ENCODE measurements around the gene NT5DC4. TPM values are rescaled to one million over a fixed set of nuclear protein-coding genes. Genes with fewer than 3 reads are reported as not detected.

Gene NT5DC4
- total RNA-seq, 1 donor from 2014 or later, result not detected

DNA sequence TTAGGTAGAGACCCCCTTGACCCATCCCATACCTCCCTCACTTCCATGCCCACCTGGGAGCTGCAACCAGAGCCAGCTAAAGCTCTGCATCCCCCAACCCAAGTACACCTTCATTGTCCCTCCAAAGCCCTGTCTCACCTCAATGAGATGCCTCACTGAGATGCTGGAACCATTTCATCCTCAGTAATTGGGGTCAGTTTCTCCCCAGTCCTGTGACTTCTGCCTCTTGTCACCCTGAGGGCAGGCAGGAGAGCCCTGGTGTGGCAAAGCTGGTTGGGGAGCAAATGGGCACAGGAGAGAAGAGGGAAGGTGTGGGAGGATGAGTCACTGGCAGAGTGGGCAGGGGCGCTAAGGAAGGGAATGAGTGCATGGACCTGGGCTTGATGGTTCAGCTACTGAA is 27.9 kb upstream of the NT5DC4 start:
- no peak overlapping the region for H3K4me3 Mint-ChIP-seq
- H3K9ac ChIP-seq, result no peak overlapping the region
- no peaks in the 10 kb centered on the region for H3K27me3 ChIP-seq
- no peaks in the 10 kb centered on the region for H3K36me3 ChIP-seq
- H3K27ac Mint-ChIP-seq, result no peak overlapping the region
- no peak overlapping the region for H3K4me3 ChIP-seq
- TF ChIP-seq EZH2 (IDR thresholded peaks at IDR 0.05), result no peak
- TF ChIP-seq, protein P1, sequence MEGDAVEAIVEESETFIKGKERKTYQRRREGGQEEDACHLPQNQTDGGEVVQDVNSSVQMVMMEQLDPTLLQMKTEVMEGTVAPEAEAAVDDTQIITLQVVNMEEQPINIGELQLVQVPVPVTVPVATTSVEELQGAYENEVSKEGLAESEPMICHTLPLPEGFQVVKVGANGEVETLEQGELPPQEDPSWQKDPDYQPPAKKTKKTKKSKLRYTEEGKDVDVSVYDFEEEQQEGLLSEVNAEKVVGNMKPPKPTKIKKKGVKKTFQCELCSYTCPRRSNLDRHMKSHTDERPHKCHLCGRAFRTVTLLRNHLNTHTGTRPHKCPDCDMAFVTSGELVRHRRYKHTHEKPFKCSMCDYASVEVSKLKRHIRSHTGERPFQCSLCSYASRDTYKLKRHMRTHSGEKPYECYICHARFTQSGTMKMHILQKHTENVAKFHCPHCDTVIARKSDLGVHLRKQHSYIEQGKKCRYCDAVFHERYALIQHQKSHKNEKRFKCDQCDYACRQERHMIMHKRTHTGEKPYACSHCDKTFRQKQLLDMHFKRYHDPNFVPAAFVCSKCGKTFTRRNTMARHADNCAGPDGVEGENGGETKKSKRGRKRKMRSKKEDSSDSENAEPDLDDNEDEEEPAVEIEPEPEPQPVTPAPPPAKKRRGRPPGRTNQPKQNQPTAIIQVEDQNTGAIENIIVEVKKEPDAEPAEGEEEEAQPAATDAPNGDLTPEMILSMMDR (IDR thresholded peaks at IDR 0.05), result no peak
- TF ChIP-seq EZH2phosphoT487 (IDR thresholded peaks at IDR 0.05), result no peak
- H3K9me3 Mint-ChIP-seq, result no peaks in the 10 kb centered on the region
- H3K9me3 ChIP-seq (ENCODE audit: low read depth), result no peaks in the 10 kb centered on the region
- peaks cover 11% of the 10 kb centered on the region for H3K4me1 Mint-ChIP-seq
- no peak for DNase-seq (ENCODE audit: low spot score)
- H2AFZ ChIP-seq (replicated peaks), result no peak overlapping the region
- H4K20me1 ChIP-seq (ENCODE audit: low read depth), result no peaks in the 10 kb centered on the region
- H3F3A ChIP-seq (ENCODE audit: low read depth), result no peaks in the 10 kb centered on the region
- H3K4me2 ChIP-seq, result no peak overlapping the region
- H3K27ac ChIP-seq, result no peak overlapping the region
- no peaks in the 10 kb centered on the region for H3K36me3 Mint-ChIP-seq
- no peaks in the 10 kb centered on the region for H3K4me1 ChIP-seq
- no peaks in the 10 kb centered on the region for H3K27me3 Mint-ChIP-seq (ENCODE audit: insufficient read depth, low read depth)
- H3K79me2 ChIP-seq (ENCODE audit: low read depth), result no peaks in the 10 kb centered on the region

DNA sequence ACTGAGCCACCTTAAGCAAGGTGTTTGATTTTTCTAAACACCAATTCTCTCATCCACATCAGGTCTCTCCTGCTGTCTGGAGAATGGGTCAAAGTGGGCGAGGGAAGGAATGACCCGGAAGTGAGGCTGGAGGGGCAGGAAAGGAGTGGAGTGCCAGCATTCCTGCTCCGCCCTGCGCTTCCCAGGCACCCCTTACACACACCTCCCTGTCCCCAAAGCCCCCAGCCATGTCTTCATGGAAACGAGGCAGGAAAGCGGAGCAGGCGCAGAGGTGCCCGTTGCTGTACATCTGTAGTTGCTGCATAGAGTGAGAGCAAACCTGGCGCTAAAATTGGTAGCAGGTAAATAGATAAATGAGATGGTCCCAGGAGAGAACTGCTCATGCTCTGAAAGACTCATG is 27.2 kb upstream of the NT5DC4 start:
- no peaks in the 10 kb centered on the region for H3K9me3 Mint-ChIP-seq
- no peak overlapping the region for H3K27ac Mint-ChIP-seq
- Histone ChIP-seq H3K36me3 (no peaks in the 10 kb centered on the region), H3K27ac (no peak overlapping the region), H3F3A (ENCODE audit: low read depth) (no peaks in the 10 kb centered on the region), H3K4me2 (no peak overlapping the region), H3K9me3 (ENCODE audit: low read depth) (no peaks in the 10 kb centered on the region), H3K79me2 (ENCODE audit: low read depth) (no peaks in the 10 kb centered on the region), H4K20me1 (ENCODE audit: low read depth) (no peaks in the 10 kb centered on the region), H3K4me1 (no peaks in the 10 kb centered on the region), H3K9ac (no peak overlapping the region), H2AFZ (replicated peaks) (no peak overlapping the region), H3K27me3 (no peaks in the 10 kb centered on the region), H3K4me3 (no peak overlapping the region)
- no peak for TF ChIP-seq EZH2 (IDR thresholded peaks at IDR 0.05)
- TF ChIP-seq EZH2phosphoT487 (IDR thresholded peaks at IDR 0.05), result no peak
- TF ChIP-seq, protein P1 (IDR thresholded peaks at IDR 0.05), result no peak
- peaks cover 11% of the 10 kb centered on the region for H3K4me1 Mint-ChIP-seq
- no peaks in the 10 kb centered on the region for H3K36me3 Mint-ChIP-seq
- no peak for DNase-seq (ENCODE audit: low spot score)
- H3K4me3 Mint-ChIP-seq, result no peak overlapping the region
- H3K27me3 Mint-ChIP-seq (ENCODE audit: insufficient read depth, low read depth), result no peaks in the 10 kb centered on the region

DNA sequence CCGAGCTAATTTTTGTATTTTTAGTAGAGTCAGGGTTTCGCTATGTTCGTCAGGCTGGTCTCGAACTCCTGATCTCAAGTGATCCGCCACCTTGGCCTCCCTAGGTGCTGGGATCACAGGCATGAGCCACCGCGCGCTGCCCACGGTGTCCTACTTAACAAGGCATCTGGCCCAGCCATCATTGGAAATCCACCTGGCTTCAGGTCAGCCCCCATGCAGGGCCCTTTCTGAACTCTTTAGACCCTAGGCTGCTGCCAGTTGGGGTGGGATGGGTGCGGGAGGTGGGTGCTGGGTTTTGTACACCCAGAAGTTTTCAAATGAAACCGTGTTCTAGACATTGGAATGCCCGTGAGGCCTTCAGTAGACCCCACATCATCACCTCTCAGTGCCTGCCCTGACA is 26.6 kb upstream of the NT5DC4 start:
- Mint-ChIP-seq H3K27ac (no peak overlapping the region), H3K27me3 (ENCODE audit: insufficient read depth, low read depth) (no peaks in the 10 kb centered on the region), H3K4me3 (no peak overlapping the region), H3K36me3 (no peaks in the 10 kb centered on the region), H3K4me1 (peaks cover 11% of the 10 kb centered on the region), H3K9me3 (no peaks in the 10 kb centered on the region)
- TF ChIP-seq EZH2phosphoT487 (IDR thresholded peaks at IDR 0.05) (no peak), EZH2 (IDR thresholded peaks at IDR 0.05) (no peak)
- TF ChIP-seq, protein P1 (IDR thresholded peaks at IDR 0.05), result no peak
- H3K27ac ChIP-seq, result no peak overlapping the region
- H3K79me2 ChIP-seq (ENCODE audit: low read depth), result no peaks in the 10 kb centered on the region
- no peak overlapping the region for H2AFZ ChIP-seq (replicated peaks)
- no peak overlapping the region for H3K4me3 ChIP-seq
- no peaks in the 10 kb centered on the region for H3K27me3 ChIP-seq
- no peak overlapping the region for H3K4me2 ChIP-seq
- H3K9ac ChIP-seq, result no peak overlapping the region
- DNase-seq (ENCODE audit: low spot score), result no peak
- no peaks in the 10 kb centered on the region for H3K36me3 ChIP-seq
- H4K20me1 ChIP-seq (ENCODE audit: low read depth), result no peaks in the 10 kb centered on the region
- H3F3A ChIP-seq (ENCODE audit: low read depth), result no peaks in the 10 kb centered on the region
- no peaks in the 10 kb centered on the region for H3K4me1 ChIP-seq
- no peaks in the 10 kb centered on the region for H3K9me3 ChIP-seq (ENCODE audit: low read depth)

Data from neural progenitor cell (in vitro differentiated cells).